Neuronal stem cell (in vitro differentiated cells): ENCODE results near the gene LOXL1.

Experiments
- DNase-seq: peaks from one replicate; pipeline ENCODE4 v3.0.0-alpha.2; 2013; ENCODE audit warnings: low spot score
- H2AFZ ChIP-seq: one replicate; pipeline ENCODE4 v1.6.1; 2013; ENCODE audit warnings: mild to moderate bottlenecking, low read length, inconsistent platforms
- H2AK5ac ChIP-seq: 2 replicates; pipeline ENCODE4 v1.6.1; 2013; ENCODE audit warnings: low read depth, mild to moderate bottlenecking, inconsistent platforms, low read length, moderate library complexity, mixed read lengths
- H2BK120ac ChIP-seq: 2 replicates; pipeline ENCODE4 v1.6.1; 2013; ENCODE audit warnings: low read depth, mild to moderate bottlenecking, inconsistent platforms, low read length, moderate library complexity, mixed read lengths
- H2BK12ac ChIP-seq: one replicate; pipeline ENCODE4 v1.6.1; 2013; ENCODE audit warnings: low read length, inconsistent platforms
- H2BK15ac ChIP-seq: 2 replicates; pipeline ENCODE4 v1.6.1; 2013; ENCODE audit warnings: mild to moderate bottlenecking, low read length, inconsistent platforms, mixed read lengths
- H2BK5ac ChIP-seq: one replicate; pipeline ENCODE4 v1.6.1; 2013; ENCODE audit warnings: inconsistent platforms, mild to moderate bottlenecking, low read length, moderate library complexity
- H3K14ac ChIP-seq: one replicate; pipeline ENCODE4 v1.6.1; 2013; ENCODE audit warnings: low read length, inconsistent platforms
- H3K18ac ChIP-seq: 2 replicates; pipeline ENCODE4 v1.6.1; 2013; ENCODE audit warnings: low read length, inconsistent platforms
- H3K23ac ChIP-seq: 2 replicates; pipeline ENCODE4 v1.6.1; 2013; ENCODE audit warnings: low read depth, mild to moderate bottlenecking, mixed read lengths, low read length, inconsistent platforms; ENCODE audit not compliant: poor library complexity
- H3K27ac ChIP-seq: replicated peaks from 3 replicates; pipeline ENCODE4 v1.5.1; 2013; ENCODE audit warnings: low read length, inconsistent platforms
- H3K27me3 ChIP-seq, 3 experiments: 2 replicates each; pipeline ENCODE4 v1.6.1; 2013; ENCODE audit warnings: low read length in 3 of 3, mild to moderate bottlenecking in 2 of 3, inconsistent platforms in 1 of 3, low read depth in 1 of 3, mixed read lengths in 1 of 3, moderate library complexity in 1 of 3; ENCODE audit not compliant: control insufficient read depth in 3 of 3, insufficient read depth in 3 of 3
- H3K36me3 ChIP-seq, 2 donors: replicated peaks in 1 of 2; 2 replicates each; pipeline ENCODE4 v1.6.1; 2013; ENCODE audit warnings: low read length in 2 of 2; ENCODE audit not compliant: control insufficient read depth in 2 of 2, insufficient read depth in 2 of 2
- H3K4ac ChIP-seq: 2 replicates; pipeline ENCODE4 v1.6.1; 2013; ENCODE audit warnings: inconsistent platforms, mild to moderate bottlenecking, low read length, moderate library complexity
- H3K4me1 ChIP-seq, 2 donors: 1 replicate in 1 of 2; 2 replicates in 1 of 2; pipeline ENCODE4 v1.6.1; 2013; ENCODE audit warnings: low read length in 2 of 2, low read depth in 1 of 2; ENCODE audit not compliant: control insufficient read depth in 2 of 2, insufficient read depth in 1 of 2
- H3K4me2 ChIP-seq: one replicate; pipeline ENCODE4 v1.6.1; 2013; ENCODE audit warnings: mild to moderate bottlenecking, low read length, inconsistent platforms; ENCODE audit not compliant: insufficient read depth, poor library complexity, severe bottlenecking
- H3K4me3 ChIP-seq, 2 donors: 2 replicates each; pipeline ENCODE4 v1.5.1; 2013; ENCODE audit warnings: low read length in 2 of 2, mild to moderate bottlenecking in 2 of 2, inconsistent platforms in 1 of 2, moderate library complexity in 1 of 2
- H3K79me1 ChIP-seq: one replicate; pipeline ENCODE4 v1.6.1; 2013; ENCODE audit warnings: low read depth, mild to moderate bottlenecking, inconsistent platforms, low read length, moderate library complexity
- H3K9ac ChIP-seq: one replicate; pipeline ENCODE4 v1.6.1; 2013; ENCODE audit warnings: mild to moderate bottlenecking, low read depth, low read length, inconsistent platforms; ENCODE audit not compliant: poor library complexity
- H3K9me3 ChIP-seq, 2 donors: replicated peaks in 1 of 2; 2 replicates each; pipeline versions ENCODE3 to v1.6.1; 2013; ENCODE audit warnings: low read length in 2 of 2, mild to moderate bottlenecking in 2 of 2, inconsistent platforms in 1 of 2, low read depth in 1 of 2, mixed read lengths in 1 of 2, moderate library complexity in 1 of 2; ENCODE audit not compliant: control insufficient read depth in 2 of 2, insufficient read depth in 1 of 2
- H4K8ac ChIP-seq: one replicate; pipeline ENCODE4 v1.6.1; 2013; ENCODE audit warnings: low read depth, mild to moderate bottlenecking, inconsistent platforms, low read length, moderate library complexity
- H4K91ac ChIP-seq: one replicate; pipeline ENCODE4 v1.6.1; 2013; ENCODE audit warnings: low read length, low read depth, mild to moderate bottlenecking, inconsistent platforms; ENCODE audit not compliant: poor library complexity
- WGBS, 2 donors: extraction: QIAGEN DNeasy Blood & Tissue Kit; methylation state at CpG; one replicate each; pipeline ENCODE4 v1.1.7; 2013; ENCODE audit warnings: missing lambda C conversion rate in 2 of 2, mixed read lengths in 1 of 2; ENCODE audit not compliant: insufficient read length in 2 of 2, insufficient replicate concordance in 1 of 2; ENCODE audit errors: extremely low coverage in 2 of 2; 5-methylcytosine and 5-hydroxymethylcytosine counted together

The LOXL1 gene

DNA sequence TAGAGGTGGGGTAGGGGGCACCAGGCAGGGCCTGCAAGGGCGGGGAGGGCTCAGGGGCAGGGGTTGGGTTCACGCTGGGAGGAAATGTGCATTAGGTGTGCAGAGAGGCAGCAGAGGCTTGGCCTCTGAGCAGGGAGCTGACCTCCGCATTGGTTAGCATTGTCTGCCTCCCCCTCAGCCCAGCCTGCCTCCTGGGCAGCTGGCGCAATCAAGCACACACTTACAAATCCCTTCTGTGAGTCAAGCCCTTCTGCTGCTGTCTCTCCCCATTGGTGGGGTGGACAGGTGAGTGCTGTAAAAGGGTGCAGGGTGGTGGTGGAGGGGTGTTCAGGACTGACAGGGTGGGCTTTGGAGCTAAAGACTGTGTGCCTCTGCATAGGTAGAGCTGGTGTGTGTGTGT lies 9.3 kb downstream of the LOXL1 start:
- Histone ChIP-seq H2AK5ac (no peak overlapping the region), H3K18ac (no peak overlapping the region), H3K4ac (no peak overlapping the region), H4K91ac (no peak overlapping the region), H3K4me3 (no peak overlapping the region), H2BK15ac (no peak overlapping the region), H4K8ac (no peak overlapping the region), H3K27ac (no peak overlapping the region), H2BK12ac (no peak overlapping the region), H3K4me2 (no peak overlapping the region), H3K36me3 (no peaks in the 10 kb centered on the region), H3K9ac (peak overlapping the region; percentile 14), H3K4me1 (peaks cover 23 to 25% of the 10 kb centered on the region in 2 donors), H3K23ac (no peak overlapping the region), H2AFZ (no peak overlapping the region), H2BK120ac (no peak overlapping the region), H3K9me3 (no peaks in the 10 kb centered on the region), H2BK5ac (no peak overlapping the region), H3K27me3 (no peaks in the 10 kb centered on the region), H3K14ac (no peak overlapping the region), H3K79me1 (peaks cover 3% of the 10 kb centered on the region)
- peak; percentile 52 for DNase-seq
- no CpG with 5 or more reads among the region's 4 CpGs for WGBS, 2 donors

DNA sequence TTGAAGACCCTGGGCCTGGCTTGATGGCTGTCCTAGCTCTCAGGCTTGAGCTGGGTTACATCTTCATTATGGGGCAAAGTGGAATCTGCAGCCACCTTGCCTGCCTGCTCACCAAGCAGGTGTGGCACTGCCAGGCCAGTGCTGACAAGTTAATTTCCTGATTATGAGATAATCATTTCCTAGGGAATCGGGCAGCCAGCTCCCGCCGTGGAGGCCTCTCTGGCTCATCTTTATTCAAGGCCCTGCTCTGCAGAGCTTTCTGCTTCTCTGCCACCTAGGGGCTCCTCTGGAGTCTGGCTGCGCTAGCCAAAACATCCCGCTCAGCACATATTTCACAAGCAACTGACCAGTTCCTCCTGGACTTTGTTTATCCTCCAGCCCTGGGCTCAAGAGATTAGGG lies 9.9 kb downstream of the LOXL1 start:
- Histone ChIP-seq H3K36me3 (no peaks in the 10 kb centered on the region), H4K8ac (no peak overlapping the region), H2BK15ac (no peak overlapping the region), H3K18ac (no peak overlapping the region), H3K9me3 (no peaks in the 10 kb centered on the region), H3K14ac (no peak overlapping the region), H4K91ac (no peak overlapping the region), H2AFZ (no peak overlapping the region), H3K27me3 (no peaks in the 10 kb centered on the region), H2BK12ac (no peak overlapping the region), H3K4me2 (no peak overlapping the region), H3K79me1 (peaks cover 4% of the 10 kb centered on the region), H2AK5ac (no peak overlapping the region), H2BK120ac (no peak overlapping the region), H3K27ac (no peak overlapping the region), H3K9ac (no peak overlapping the region), H3K4me3 (no peak overlapping the region), H2BK5ac (no peak overlapping the region), H3K23ac (no peak overlapping the region), H3K4ac (no peak overlapping the region), H3K4me1 (peaks cover 23 to 25% of the 10 kb centered on the region in 2 donors)
- WGBS, 2 donors = no CpG with 5 or more reads among the region's 5 CpGs
- DNase-seq = no peak

DNA sequence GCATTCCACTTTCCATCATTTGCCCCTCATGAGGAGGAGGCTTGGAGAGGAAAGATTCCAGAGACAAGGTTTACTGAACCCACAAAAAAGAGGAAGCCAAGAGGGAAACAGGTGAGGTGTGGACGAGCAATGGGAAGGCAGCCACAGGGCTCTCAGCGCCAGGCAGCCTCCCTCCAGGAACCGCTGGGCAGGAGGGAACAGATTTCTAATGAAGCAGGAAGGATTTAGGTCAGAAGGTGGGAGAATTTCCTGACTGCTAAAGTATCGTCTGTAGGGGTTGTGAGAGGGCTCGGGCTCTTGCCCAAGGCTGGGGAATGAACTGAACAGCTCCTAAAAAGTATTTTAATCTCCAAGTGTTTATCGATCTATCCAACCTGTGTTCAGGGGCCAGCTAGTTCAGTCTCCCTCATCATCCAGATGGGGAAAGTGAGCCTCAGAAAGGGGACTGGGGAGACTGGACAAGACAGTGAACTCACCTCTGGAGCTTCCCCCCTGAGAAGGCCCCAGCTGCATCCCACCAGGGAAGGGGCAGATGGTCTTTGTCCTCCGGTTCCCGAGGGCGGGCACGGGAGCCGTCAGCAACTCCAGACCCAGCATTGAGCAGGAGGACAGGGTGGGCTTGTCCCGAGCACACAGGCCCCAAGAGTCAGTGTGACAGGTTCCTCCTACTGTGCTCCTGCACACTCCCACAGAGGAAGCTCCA lies 10.5 kb downstream of the LOXL1 start:
- no CpG with 5 or more reads among the region's 12 CpGs for WGBS, 2 donors
- H2BK15ac ChIP-seq = no peak overlapping the region
- no peak overlapping the region for H3K27ac ChIP-seq
- peak overlapping the region; percentile 58 for H3K14ac ChIP-seq
- peaks cover 23 to 25% of the 10 kb centered on the region in 2 donors for H3K4me1 ChIP-seq
- H3K79me1 ChIP-seq = peaks cover 6% of the 10 kb centered on the region
- no peak overlapping the region for H3K4ac ChIP-seq
- H2AK5ac ChIP-seq = peak overlapping the region; percentile 64
- no peaks in the 10 kb centered on the region for H3K36me3 ChIP-seq
- H3K27me3 ChIP-seq = no peaks in the 10 kb centered on the region
- H3K23ac ChIP-seq = no peak overlapping the region
- H3K4me2 ChIP-seq = no peak overlapping the region
- no peak for DNase-seq
- no peak overlapping the region for H3K18ac ChIP-seq
- H3K4me3 ChIP-seq = no peak overlapping the region
- H2BK5ac ChIP-seq = no peak overlapping the region
- H2BK120ac ChIP-seq = no peak overlapping the region
- no peak overlapping the region for H2BK12ac ChIP-seq
- no peak overlapping the region for H2AFZ ChIP-seq
- no peak overlapping the region for H4K8ac ChIP-seq
- no peak overlapping the region for H3K9ac ChIP-seq
- no peaks in the 10 kb centered on the region for H3K9me3 ChIP-seq
- H4K91ac ChIP-seq = no peak overlapping the region

DNA sequence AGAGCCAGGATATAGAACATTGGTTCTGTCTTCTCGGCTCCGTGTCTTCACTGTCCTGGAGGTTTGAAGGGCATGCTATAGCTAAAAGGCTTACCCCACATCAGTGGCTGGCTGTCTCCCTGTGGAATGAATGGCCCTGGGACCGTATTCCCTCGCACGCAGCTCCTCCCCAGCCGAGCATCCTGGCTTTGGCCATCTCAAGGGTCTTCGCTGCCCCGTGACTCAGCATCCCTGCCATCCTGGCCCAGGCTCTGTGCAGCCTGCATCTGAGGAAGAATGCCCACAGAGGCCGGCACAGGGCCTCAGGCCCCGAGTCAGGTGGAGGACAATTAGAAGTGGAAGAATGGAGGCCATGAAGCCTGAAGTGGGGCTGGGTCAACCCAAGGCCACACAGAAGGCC lies 11.0 kb downstream of the LOXL1 start:
- Histone ChIP-seq H3K9ac (no peak overlapping the region), H3K18ac (peak overlapping the region; percentile 37), H2BK15ac (no peak overlapping the region), H2AK5ac (peak overlapping the region; percentile 64), H3K4me3 (no peak overlapping the region), H3K27me3 (no peaks in the 10 kb centered on the region), H3K9me3 (no peaks in the 10 kb centered on the region), H4K8ac (no peak overlapping the region), H2BK12ac (no peak overlapping the region), H2BK5ac (no peak overlapping the region), H3K4ac (no peak overlapping the region), H3K4me2 (no peak overlapping the region), H3K27ac (no peak overlapping the region), H3K14ac (no peak overlapping the region), H3K4me1 (peaks cover 23 to 25% of the 10 kb centered on the region in 2 donors), H3K23ac (no peak overlapping the region), H4K91ac (no peak overlapping the region), H3K36me3 (no peaks in the 10 kb centered on the region), H3K79me1 (peaks cover 6% of the 10 kb centered on the region), H2BK120ac (no peak overlapping the region), H2AFZ (no peak overlapping the region)
- no peak for DNase-seq
- WGBS, 2 donors = no CpG with 5 or more reads among the region's 10 CpGs
